ENCODE measurements around the gene GTPBP6.

DNA sequence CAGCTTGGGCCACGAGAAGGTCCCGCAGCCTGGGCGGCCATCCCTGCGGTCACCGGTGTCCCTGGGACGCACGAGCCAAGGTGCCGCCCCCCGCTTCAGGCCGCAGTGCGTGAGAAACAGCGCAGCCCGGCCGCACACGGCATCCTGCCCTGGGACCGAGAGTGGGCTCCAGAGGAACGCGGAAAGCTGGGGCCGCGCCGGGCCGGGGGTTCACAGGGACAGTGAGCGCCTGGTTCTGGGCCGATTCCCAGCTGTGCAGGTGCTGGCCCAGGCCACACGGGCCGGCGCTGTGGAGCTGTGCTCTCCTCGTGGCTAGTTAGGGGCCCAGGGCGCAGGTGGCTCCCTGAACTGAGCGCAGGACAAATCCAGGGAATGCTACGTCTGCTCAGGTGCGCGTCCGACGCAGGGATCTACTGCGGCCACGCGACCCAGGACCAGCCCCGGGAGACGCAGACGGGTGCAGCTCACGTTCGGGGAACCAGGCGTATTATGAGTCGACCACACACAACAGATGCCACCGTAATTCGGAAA, 25.8 kb upstream of the GTPBP6 start:
- no peak for TF ChIP-seq CTCF (IDR thresholded peaks at IDR 0.05; ENCODE audit: low read length)
- TF ChIP-seq EZH2 (IDR thresholded peaks at IDR 0.05; ENCODE audit: borderline replicate concordance, low read length): no peak

All from OCI-LY1 (cell line).